Astrocyte of the spinal cord (primary cell): ENCODE results near the gene PTPN14.

Experiments
- DNase-seq: peaks from one replicate; pipeline ENCODE4 v3.0.0; 2011; ENCODE audit warnings: low read depth, low spot score
- H3K4me3 ChIP-seq: 2 replicates; pipeline ENCODE4 v1.5.1; 2011; ENCODE audit warnings: low read depth, mild to moderate bottlenecking, low read length, moderate library complexity
- CTCF ChIP-seq: IDR thresholded peaks from 2 replicates; pipeline ENCODE4 v1.5.1; 2012; ENCODE audit warnings: low read depth, mild to moderate bottlenecking, low read length, inconsistent platforms
- in situ Hi-C: cut with HindIII; loops from 2 replicates; pipeline ENCODE4 v1.10.0; 2017; ENCODE audit warnings: low sequenced_read_pairs

The PTPN14 gene

GRCh38 chr1:214332946-214333798, 218.2 kb downstream of the PTPN14 start:
- TF ChIP-seq CTCF: peak; percentile 98
- DNase-seq: peak; percentile 68
- in situ Hi-C loops: no loop called here
- no peak overlapping the region for H3K4me3 ChIP-seq

- no peak overlapping the region for H3K4me3 ChIP-seq
- in situ Hi-C loops: no loop called here
- peak; percentile 92 for TF ChIP-seq CTCF
- DNase-seq: peak; percentile 36
These were observed 219.5 kb downstream of the PTPN14 start for GRCh38 chr1:214331827-214332423.

- TF ChIP-seq CTCF: no peak
- in situ Hi-C loops: no loop called here
These were observed 220.2 kb downstream of the PTPN14 start for GRCh38 chr1:214331180-214331579.

GRCh38 chr1:214330715-214331114, 220.7 kb downstream of the PTPN14 start:
- DNase-seq: no peak
- no peak overlapping the region for H3K4me3 ChIP-seq
- in situ Hi-C loops: no loop called here
- TF ChIP-seq CTCF: no peak

More at GRCh38 chr1:214331180-214331579, 220.2 kb downstream of the PTPN14 start:
- DNase-seq: no peak
- H3K4me3 ChIP-seq: no peak overlapping the region

GRCh38 chr1:214330222-214330621, 221.2 kb downstream of the PTPN14 start:
- in situ Hi-C loops: no loop called here
- no peak overlapping the region for H3K4me3 ChIP-seq
- DNase-seq: no peak
- no peak for TF ChIP-seq CTCF

GRCh38 chr1:214329470-214330220, 221.8 kb downstream of the PTPN14 start:
- DNase-seq: no peak
- in situ Hi-C loops: no loop called here
- H3K4me3 ChIP-seq: no peak overlapping the region
- no peak for TF ChIP-seq CTCF
